ENCODE results near the gene EXD3.
A peak's percentile ranks its signal among the peaks of the same experiment; 100 is the strongest.

The EXD3 gene

GRCh38 chr9:137369061-137369787, 53.7 kb downstream of the EXD3 start:
- H3K4me3 ChIP-seq (ENCODE audit: low read depth, low read length), result no peak overlapping the region
- no peaks in the 10 kb centered on the region for H3K9me3 ChIP-seq (ENCODE audit: severe bottlenecking)
- DNase-seq, result peak; percentile 6
- no peaks in the 10 kb centered on the region for H3K27me3 ChIP-seq (ENCODE audit: insufficient read depth, low read depth, severe bottlenecking)
- H3K27ac ChIP-seq, result no peak overlapping the region
- no peaks in the 10 kb centered on the region for H3K36me3 ChIP-seq
- no peak for TF ChIP-seq CTCF (IDR thresholded peaks at IDR 0.05; ENCODE audit: low read depth, low read length)

DNA sequence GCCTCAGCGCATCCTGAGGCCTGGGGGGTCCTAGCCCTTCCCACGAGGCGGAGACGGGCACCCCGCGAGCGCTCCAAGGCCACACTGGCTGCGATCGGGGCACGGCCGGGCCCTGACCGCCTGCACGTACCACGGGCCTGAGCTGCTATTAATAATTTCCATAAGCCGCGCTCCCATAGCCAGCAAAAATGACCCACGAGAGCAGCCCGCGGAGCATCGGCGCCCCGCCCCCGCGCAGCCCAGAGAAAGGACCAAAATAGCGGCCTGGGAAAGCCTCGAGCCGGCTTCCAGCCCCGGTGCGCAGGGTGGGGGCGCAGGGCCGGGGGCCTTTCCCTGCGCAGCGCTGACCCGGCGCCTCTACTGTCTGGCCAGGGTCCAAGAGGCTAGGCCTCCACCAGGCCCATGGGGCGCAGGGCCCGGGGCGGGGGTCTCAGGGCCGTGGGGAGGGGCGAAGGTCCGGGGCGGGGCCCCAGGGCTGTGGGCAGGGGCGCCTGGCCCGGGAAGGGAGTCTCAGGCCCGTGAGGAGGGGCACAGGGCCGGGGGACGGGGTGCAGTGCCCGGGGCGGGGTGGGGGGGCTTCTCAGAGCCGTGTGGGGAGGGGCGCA, 54.4 kb downstream of the EXD3 start:
- DNase-seq, result no peak
- H3K9me3 ChIP-seq (ENCODE audit: severe bottlenecking), result peaks cover 2% of the 10 kb centered on the region
- H3K36me3 ChIP-seq, result no peaks in the 10 kb centered on the region
- H3K27ac ChIP-seq, result no peak overlapping the region
- H3K27me3 ChIP-seq (ENCODE audit: insufficient read depth, low read depth, severe bottlenecking), result no peaks in the 10 kb centered on the region
- TF ChIP-seq CTCF (IDR thresholded peaks at IDR 0.05; ENCODE audit: low read depth, low read length), result no peak
- no peak overlapping the region for H3K4me3 ChIP-seq (ENCODE audit: low read depth, low read length)

DNA sequence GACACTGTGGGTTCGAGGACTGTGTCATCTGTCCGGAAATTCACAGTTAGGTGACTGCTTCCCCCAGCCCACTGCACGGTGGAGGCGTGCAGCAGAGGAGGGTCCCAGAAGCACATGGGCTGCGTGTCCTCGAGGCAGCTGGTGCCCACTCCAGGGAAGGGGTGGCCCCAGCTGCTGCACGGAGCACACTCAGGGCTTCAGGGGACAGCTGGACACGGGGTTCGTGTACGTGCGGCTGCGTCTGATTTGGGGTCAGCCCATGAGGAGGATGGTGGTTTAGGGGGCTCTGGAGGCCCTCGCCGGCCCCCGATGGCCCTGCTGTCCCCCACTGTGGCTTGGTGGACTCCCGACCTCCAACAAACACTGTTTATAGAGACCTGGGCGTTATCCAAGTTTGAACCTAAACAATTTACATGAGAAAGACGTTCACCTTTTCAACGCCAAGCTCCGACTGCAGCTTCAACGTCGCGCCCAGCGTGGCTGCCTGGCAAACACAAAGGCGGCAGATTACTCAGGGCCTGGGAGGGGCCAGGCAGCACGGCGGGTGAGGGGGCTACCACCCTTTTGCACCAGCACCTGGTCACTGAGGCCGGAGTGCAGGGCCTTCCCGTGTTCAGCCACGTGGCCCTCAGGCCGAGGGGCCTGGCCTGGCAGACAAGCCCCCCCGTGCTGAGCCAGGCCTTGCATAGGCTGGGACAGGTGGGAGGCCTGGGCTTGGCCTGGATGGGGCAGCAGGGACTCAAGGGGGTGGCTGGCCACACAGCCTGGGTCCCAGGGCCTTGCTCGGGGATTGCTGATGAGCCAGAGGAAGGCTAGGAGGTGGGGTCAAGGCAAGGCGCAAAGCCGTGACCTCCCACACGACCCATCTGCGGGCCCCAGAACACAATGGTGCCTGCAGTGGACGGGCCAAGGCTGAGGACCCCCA, 55.2 kb downstream of the EXD3 start:
- TF ChIP-seq CTCF (IDR thresholded peaks at IDR 0.05; ENCODE audit: low read depth, low read length), result no peak
- Histone ChIP-seq H3K27ac (no peak overlapping the region), H3K27me3 (ENCODE audit: insufficient read depth, low read depth, severe bottlenecking) (no peaks in the 10 kb centered on the region), H3K36me3 (no peaks in the 10 kb centered on the region), H3K4me3 (ENCODE audit: low read depth, low read length) (no peak overlapping the region), H3K9me3 (ENCODE audit: severe bottlenecking) (peaks cover 4% of the 10 kb centered on the region)
- peak; percentile 3 for DNase-seq

GRCh38 chr9:137366891-137367381, 56.0 kb downstream of the EXD3 start:
- no peak overlapping the region for H3K4me3 ChIP-seq (ENCODE audit: low read depth, low read length)
- no peaks in the 10 kb centered on the region for H3K36me3 ChIP-seq
- no peak for TF ChIP-seq CTCF (IDR thresholded peaks at IDR 0.05; ENCODE audit: low read depth, low read length)
- H3K27ac ChIP-seq, result no peak overlapping the region
- DNase-seq, result peak; percentile 4
- no peaks in the 10 kb centered on the region for H3K27me3 ChIP-seq (ENCODE audit: insufficient read depth, low read depth, severe bottlenecking)
- peaks cover 4% of the 10 kb centered on the region for H3K9me3 ChIP-seq (ENCODE audit: severe bottlenecking)

DNA sequence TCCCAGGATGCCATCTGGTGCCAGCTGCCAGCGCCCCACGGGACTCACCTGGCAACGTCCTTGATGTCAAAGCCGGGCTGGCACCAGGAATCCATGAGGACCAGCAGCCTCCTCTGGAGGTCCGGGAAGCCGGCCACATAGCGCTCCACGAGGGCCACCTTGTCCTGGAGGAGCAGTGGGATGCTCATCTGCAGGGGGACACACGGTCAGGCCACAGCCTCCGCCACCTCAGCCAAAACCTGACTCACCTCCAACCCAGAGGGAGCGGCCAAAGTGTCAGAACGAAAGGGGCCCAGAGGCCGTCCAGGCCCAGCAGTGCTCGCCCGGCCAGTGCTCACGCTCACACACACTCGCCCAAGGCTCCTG, 56.5 kb downstream of the EXD3 start:
- peaks cover 4% of the 10 kb centered on the region for H3K9me3 ChIP-seq (ENCODE audit: severe bottlenecking)
- no peaks in the 10 kb centered on the region for H3K27me3 ChIP-seq (ENCODE audit: insufficient read depth, low read depth, severe bottlenecking)
- no peaks in the 10 kb centered on the region for H3K36me3 ChIP-seq
- no peak for DNase-seq
- H3K4me3 ChIP-seq (ENCODE audit: low read depth, low read length), result no peak overlapping the region
- no peak overlapping the region for H3K27ac ChIP-seq
- no peak for TF ChIP-seq CTCF (IDR thresholded peaks at IDR 0.05; ENCODE audit: low read depth, low read length)

All from WERI-Rb-1 (cell line).